ENCODE results near the gene SLC6A12.

SLC6A12 gene

DNA sequence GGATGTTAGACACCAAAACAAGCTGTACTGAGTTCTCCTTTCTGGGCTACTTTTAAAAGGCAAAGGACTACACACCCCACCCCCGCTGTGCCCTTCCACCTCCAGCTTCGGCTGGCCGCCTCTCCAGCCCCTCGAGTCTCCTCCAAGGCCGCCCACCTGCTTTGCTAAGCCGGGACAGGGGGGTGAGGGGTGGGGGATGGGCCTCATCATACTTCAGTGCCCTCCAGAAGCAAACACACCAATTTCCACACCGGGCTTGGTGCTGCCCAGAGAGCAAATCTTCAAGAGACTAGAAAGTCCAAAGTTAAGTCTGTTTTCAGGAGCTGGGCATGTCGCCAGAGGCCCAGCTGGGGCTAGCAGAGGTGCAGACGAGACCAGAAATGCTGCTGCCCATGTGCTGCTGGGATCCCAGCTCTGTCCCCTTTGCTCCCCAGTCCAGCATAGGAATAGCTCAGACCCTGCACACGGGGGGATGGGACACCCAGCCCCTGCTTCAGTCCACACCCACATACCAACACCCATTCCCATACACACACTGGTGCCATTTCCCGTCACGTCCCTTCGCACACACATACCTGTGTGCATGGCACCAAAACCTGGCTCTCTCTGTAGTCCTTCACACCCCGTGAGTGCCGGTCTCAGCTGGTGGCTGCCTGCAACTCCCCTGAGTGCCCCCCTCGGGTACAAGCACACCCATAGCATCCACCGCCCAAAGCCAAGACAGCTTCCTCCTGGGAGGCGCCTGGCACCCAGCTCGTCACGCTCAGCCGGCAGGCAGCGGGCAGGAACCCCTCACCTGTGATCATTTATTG lies 1.0 kb downstream of the SLC6A12 start:
- no peak for DNase-seq

DNA sequence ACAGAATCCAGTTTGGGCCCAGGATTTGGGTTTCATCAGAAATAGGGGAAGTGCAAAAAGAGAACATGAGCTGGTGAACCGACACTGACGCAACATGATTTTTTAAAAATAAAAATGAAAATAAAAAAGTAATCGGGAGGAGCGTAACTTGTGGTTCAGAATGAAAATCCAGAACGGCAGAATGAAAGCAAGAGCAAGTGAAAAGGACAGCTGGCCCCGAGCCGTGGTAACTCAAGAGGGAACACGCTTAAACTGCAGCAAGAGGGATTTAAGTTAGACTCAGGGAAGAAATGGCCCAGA lies 1.6 kb downstream of the SLC6A12 start:
- DNase-seq: no peak

DNA sequence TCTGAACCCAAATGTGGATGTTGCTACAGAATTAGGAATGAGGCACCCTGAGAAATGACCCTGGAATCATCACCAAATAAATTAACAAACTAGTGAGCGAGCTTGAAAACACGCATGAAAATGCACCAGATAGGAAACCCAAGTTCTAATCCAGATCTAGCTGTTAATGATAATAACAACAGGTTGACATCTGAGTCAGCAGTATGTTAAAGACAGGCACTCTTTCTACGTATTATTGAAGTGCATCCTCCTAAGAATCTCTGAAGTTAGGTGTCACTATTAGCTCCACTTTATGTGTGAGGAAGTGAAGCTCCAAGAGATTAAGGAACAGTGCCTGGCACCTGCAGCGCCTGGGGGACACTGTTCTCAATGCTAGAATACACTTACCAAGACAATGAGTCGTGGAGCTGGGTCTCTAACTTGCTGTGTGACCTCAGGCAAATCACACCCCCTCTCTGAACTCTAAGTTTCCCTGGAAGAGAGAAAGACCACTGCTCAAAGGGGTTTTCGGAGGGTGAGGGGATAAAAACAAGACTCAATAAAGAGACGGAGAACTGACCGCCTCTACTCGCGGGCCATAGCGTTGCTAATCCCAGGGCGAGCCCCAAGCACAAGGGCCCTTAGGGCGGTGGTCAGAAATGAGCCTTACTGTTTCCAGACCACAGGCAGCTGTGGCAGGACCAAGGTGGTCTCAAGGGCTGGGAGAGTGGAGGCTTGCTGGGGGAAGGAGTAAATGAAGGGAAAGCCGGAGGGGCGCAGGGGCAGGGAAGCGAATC lies 2.1 kb downstream of the SLC6A12 start:
- no peak for DNase-seq

- no peak for DNase-seq
Measured at GRCh38 chr12:211142-211465, 2.9 kb downstream of the SLC6A12 start.

DNA sequence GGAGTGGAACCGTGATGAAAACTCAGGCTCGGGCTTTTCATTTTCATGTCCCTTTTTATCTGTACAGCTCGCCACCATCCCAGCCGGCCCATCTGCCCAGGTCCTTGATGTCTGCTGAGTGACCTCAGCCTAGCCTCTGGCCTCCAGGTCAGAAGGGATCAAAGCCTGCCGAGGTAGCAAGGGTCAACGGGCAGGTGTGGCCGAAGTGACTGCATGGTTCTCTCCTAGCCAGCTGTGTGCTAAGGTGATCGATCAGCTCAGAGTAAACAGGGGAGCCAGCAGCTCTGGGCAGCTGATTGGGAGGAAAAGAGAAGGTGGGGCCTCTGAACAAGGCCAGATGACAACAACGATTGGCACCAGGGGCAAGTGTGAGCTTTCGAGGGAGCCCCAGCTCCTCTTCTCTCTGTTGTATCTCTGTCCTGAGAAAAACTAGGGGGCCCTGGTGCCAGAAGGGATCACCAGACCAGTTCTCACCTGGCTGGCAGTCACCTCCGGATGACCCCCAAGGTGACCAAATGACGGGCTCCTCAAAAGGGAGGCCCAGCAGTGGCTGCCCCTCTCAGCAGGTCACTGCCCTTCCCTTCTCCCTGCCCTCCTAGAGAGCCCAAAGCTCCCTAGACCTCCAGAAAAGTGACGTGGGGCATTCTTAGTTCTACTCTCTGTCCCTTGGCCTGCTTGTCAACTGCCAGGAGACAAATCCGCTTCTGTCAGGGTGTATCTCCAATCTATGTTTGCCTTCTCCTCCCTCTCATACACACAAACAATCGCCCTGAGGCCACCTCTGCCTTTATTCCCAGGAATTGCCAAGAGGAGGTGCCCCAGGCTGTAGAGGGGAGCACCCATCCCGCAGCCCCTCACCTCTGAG lies 3.4 kb downstream of the SLC6A12 start:
- DNase-seq: no peak

DNA sequence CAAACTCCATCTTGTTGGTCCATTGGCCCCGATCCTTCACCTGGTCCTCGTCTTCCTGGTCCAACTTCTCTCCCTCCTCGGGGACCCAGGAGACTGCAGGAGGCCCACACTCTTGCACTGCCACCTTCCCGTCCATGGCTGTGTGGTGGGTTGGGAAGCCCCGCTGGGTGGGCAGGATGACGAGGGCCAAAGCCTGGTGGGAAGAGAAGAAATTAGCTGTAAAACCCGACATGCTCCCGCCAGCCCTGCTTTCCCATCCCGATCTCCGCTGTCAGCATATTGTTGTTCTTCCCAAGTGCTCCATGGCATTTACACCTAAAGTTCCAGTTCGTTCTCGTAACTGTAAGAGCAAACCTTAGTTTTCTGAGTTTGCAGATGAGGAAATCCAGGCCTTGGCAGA lies 4.1 kb downstream of the SLC6A12 start:
- no peak for DNase-seq

GRCh38 chr12:209246-209645 lies 4.7 kb downstream of the SLC6A12 start:
- no peak for DNase-seq

DNA sequence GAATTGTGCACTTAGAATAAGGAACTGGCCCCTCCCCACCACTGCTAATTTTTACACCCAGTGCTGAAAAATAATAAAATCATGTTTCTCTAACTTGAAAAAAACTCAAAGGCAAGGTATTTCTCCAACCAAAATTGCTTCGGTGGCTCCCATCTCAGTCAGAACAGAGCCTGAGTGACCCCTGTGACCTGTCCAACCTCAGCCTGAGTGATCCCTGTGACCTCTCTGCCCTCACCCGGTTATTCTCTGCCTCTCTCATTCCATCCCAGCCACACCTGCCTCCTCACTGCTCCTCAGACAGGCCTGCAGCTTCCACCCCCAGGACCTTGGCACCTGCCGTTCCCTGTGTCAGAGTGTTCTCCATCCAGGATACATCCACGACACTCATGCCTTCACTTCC lies 5.1 kb downstream of the SLC6A12 start:
- DNase-seq: no peak

DNA sequence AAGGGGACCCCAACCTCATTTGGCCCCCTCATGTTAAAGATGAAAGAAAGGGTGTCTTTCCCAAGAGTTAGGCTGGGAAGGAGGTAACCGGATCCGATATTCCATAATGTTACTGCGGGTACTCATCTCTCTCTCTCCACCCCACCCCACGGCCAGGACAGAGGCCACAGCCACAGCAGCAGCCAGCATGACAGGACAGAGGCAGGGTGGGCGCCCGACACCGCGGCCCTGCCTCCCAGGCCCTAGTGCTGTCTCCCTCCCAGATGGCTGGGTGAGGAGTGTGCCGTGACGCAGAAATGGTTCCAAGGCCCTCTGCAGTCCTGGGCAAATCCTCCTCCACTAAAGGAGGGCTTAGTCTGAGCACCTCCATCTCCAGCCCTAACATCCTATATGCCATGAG lies 6.2 kb downstream of the SLC6A12 start:
- no peak for DNase-seq

DNA sequence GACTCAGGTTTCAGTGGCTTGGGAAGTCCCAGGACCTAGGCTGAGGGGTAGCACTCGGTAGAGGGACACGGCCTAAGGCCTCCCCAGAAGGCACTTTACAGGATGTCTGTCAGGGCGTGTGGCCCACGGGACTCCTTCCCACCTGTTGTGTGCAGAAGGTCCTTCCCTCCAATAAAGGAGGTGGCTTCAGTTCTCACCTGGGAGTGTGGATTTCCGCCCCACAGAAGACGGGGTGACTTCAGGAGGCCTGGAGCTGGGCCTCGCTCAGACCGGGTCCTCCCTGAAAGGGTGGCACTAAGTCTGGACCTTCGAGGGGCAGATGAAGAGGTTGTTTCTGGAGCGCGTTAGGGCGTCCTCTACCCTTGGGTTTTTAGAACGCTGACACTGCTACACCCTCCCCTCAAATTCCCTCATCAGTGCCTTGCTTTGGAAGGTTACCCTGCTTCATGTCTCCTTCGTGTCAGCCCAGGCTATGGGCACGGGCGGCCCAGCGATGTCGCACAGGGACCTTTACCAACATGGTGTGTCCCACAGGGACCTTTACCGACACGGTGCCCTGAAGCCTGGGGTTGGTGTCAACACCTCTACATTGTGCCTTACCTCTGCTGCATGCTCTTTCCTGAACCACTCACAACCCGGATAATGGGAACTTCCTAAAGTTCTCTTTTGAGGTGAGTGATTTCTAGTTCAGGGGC lies 7.1 kb downstream of the SLC6A12 start:
- no peak for DNase-seq

DNA sequence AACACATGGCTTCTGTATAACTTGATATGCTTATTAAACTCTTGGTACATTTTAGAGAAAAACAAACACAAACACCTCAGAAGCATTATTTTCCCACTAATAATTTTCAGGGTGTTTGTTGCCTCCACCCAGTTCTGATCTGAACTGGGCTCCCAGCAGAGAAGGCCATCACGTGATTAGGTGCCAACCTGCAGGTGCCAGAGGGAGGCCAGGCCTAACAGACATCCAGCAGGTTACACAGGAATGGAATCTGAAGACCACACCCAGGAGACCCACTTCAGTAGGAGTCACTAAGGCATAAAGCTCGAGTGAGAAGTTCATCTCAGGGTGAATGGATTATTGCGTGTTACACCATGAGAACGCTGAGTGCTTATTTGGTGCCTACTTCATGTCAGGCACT lies 8.9 kb downstream of the SLC6A12 start:
- DNase-seq: no peak

- no peak for DNase-seq
Measured at GRCh38 chr12:204261-204678, 9.7 kb downstream of the SLC6A12 start.

GRCh38 chr12:203462-204260 lies 10.3 kb downstream of the SLC6A12 start:
- DNase-seq: no peak

GRCh38 chr12:203074-203461 lies 10.9 kb downstream of the SLC6A12 start:
- DNase-seq: no peak

DNA sequence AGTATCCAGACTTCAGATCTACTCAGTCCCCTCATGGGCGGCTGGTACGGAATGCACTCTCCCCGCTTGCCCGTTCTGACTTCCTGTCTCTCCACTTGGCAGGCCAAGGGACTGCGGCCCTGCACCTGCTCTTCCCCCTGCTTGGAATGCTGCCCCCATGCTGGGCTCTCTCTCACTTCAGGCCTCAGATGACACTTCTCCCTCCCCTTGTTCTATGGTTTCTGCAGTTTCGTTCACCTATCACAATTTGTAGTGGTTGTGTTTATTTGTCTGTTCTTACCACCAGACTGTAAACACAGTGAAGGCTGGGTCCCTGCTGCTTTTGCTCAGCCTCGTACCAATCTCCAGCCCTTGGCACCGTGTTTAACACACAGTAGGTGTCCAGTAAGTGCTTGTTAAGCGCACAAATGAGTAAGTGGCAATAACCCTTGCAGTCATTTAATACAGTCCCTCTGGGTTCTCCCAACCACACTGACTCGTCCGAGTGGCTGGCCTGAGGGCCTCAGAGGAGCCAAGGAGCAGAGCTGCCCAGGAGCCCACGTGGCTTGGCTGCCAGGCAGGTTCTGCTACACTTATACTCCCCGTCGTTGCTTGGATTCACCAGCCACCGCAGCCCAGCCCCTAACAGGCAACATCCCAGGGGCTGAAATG lies 11.8 kb downstream of the SLC6A12 start:
- DNase-seq: no peak

DNA sequence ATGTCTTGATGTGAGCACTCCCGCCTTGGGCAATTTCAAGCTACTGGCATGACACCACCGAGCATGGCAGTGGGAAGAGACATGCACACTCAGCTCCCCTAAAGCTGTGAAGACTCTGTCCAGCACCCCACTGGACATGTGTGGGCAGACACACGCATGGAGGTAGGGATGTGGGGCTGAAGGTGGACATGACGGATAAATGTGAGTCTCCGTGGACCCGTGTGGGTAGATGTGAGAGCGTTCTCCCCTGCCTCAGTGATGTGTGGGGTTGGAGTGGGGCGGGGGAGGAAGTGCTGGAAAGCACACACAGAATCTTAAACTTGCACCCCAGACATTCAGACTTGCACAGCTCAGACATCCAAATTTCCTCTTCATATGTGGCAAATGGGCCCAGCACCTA lies 12.6 kb downstream of the SLC6A12 start:
- no peak for DNase-seq

DNA sequence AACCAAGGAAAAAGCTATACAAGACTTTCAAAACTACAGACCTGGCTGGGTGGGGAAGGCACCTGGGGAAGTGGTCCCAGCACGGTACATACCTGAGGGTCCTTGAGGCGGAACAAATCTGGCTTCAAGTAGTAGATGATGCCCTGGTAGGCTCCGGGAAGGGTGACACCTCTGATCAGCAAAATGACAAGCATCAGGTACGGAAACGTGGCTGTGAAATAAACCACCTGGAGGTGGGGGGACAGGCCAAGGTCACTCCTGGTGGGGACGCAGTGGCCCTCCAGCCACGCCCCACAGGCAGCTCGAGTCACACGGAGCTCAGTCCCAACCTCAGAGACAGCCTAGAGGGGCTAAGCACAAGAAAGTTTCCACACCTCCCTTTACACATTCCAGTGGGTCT lies 15.3 kb downstream of the SLC6A12 start:
- DNase-seq: no peak

GRCh38 chr12:197911-198695 lies 15.9 kb downstream of the SLC6A12 start:
- no peak for DNase-seq

GRCh38 chr12:197347-197746 lies 16.6 kb downstream of the SLC6A12 start:
- no peak for DNase-seq

DNA sequence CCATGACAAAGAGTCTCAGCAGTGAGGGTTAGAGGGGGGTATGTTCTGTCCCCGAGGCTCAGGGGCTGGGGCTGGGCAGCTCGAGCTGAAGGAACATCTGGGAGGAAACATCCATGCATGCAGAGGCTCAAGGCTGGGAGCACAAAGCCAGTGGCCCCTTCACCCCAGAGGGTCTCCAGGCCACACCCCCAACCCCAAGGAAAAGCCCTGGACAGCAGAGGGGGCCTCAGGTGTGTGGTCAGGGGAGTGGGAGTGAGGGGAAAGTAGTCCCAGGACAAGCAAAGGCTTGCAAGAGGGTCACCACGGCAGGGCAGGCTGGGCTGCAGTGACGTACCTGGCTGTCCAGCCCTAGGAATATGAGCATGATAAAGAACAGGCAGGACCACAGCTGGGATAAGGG lies 17.5 kb downstream of the SLC6A12 start:
- DNase-seq: no peak

GRCh38 chr12:195951-196350 lies 18.0 kb downstream of the SLC6A12 start:
- DNase-seq: no peak

Data from EL (cell line).